Measurements from ENCODE around the gene PHF24.

DNA sequence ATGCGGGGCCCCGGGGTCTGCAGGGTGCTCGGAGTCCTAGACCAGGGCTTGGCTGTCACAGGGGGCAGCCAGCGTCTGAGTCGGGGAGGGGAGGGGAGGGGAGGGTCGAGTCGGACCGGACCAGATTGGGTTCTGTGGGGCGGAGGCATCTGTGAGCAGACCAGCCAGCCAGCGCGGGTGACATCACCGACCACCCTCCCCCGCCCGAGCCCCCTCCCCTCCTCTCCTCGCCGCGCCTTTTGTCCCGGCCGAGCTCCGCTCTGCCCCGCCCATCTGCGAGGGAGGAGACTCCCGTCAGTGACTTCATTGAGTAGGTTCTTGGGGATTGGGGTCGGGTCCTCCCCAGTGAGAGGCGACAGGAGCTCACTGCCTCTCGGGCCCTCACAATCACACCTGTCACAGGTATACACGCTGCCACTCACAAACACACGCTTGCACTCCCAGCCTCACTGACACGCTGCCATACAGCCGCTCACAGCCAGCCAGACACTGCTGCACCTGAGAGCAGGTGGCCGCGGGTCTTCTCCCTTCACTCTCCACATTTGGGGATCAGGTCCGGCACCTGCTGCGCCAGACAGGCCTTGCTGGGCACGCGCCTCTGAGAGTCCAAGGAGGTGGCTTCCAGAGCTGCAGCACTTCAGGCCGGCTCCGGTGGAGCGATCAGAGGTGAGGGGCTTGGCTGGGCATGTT, 32.0 kb downstream of the PHF24 start:
- no peak for TF ChIP-seq EZH2 (IDR thresholded peaks at IDR 0.05; ENCODE audit: low read depth)
- TF ChIP-seq, protein P1, sequence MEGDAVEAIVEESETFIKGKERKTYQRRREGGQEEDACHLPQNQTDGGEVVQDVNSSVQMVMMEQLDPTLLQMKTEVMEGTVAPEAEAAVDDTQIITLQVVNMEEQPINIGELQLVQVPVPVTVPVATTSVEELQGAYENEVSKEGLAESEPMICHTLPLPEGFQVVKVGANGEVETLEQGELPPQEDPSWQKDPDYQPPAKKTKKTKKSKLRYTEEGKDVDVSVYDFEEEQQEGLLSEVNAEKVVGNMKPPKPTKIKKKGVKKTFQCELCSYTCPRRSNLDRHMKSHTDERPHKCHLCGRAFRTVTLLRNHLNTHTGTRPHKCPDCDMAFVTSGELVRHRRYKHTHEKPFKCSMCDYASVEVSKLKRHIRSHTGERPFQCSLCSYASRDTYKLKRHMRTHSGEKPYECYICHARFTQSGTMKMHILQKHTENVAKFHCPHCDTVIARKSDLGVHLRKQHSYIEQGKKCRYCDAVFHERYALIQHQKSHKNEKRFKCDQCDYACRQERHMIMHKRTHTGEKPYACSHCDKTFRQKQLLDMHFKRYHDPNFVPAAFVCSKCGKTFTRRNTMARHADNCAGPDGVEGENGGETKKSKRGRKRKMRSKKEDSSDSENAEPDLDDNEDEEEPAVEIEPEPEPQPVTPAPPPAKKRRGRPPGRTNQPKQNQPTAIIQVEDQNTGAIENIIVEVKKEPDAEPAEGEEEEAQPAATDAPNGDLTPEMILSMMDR (conservative IDR thresholded peaks at IDR 0.05): no peak

Measured in PC-9 (cell line).